ENCODE measurements around the gene SPATA6L. TPM values are rescaled to one million over a fixed set of nuclear protein-coding genes. Genes with fewer than 3 reads are reported as not detected.

Gene SPATA6L
- total RNA-seq, 1 experiment from 2014 or later: 2.4 TPM

- intact Hi-C loops (cut with micrococcal nuclease; ENCODE audit: unreplicated experiment): no loop called here
- ChIA-PET CTCF (no interaction called here), POLR2A (no interaction called here)
- Mint-ChIP-seq H3K9me3 (ENCODE audit: unreplicated experiment) (no peaks in the 10 kb centered on the region), H3K27me3 (ENCODE audit: insufficient read depth, unreplicated experiment) (no peaks in the 10 kb centered on the region), H3K27ac (ENCODE audit: unreplicated experiment) (no peak overlapping the region), H3K4me1 (ENCODE audit: low read depth, unreplicated experiment) (no peaks in the 10 kb centered on the region), H3K4me3 (ENCODE audit: unreplicated experiment) (no peak overlapping the region), H3K36me3 (ENCODE audit: insufficient read depth, unreplicated experiment) (peaks cover 12% of the 10 kb centered on the region)
- no peak for DNase-seq
- no peak for TF ChIP-seq CTCF (IDR thresholded peaks at IDR 0.05; ENCODE audit: insufficient read depth in 1 of 2, low read depth in 1 of 2, low read length in 1 of 2, severe bottlenecking in 1 of 2, unreplicated experiment in 1 of 2)
- no peaks in the 10 kb centered on the region for H3K4me1 ChIP-seq
- H3K4me3 ChIP-seq (ENCODE audit: low read depth, low read length): no peak overlapping the region
- no TSS peak for BruUV-seq (replicated peaks)
- H3K27me3 ChIP-seq (replicated peaks; ENCODE audit: control insufficient read depth, insufficient read depth, low read length): no peaks in the 10 kb centered on the region
- H3K36me3 ChIP-seq (ENCODE audit: control insufficient read depth, insufficient read depth, low read length): no peaks in the 10 kb centered on the region
- no peaks in the 10 kb centered on the region for H3K9me3 ChIP-seq
Measured at GRCh38 chr9:4573176-4573575, 93.1 kb downstream of the SPATA6L start.

GRCh38 chr9:4572184-4572826, 94.0 kb downstream of the SPATA6L start:
- peaks cover 5% of the 10 kb centered on the region for H3K36me3 Mint-ChIP-seq (ENCODE audit: insufficient read depth, unreplicated experiment)
- intact Hi-C loops (cut with micrococcal nuclease; ENCODE audit: unreplicated experiment): no loop called here
- ChIA-PET POLR2A (no interaction called here), CTCF (no interaction called here)
- no TSS peak for BruUV-seq (replicated peaks)
- no peaks in the 10 kb centered on the region for H3K27me3 ChIP-seq (replicated peaks; ENCODE audit: control insufficient read depth, insufficient read depth, low read length)
- no peak for DNase-seq
- TF ChIP-seq CTCF (IDR thresholded peaks at IDR 0.05; ENCODE audit: insufficient read depth in 1 of 2, low read depth in 1 of 2, low read length in 1 of 2, severe bottlenecking in 1 of 2, unreplicated experiment in 1 of 2): no peak
- H3K4me3 ChIP-seq (ENCODE audit: low read depth, low read length): no peak overlapping the region
- no peaks in the 10 kb centered on the region for H3K9me3 Mint-ChIP-seq (ENCODE audit: unreplicated experiment)
- H3K4me1 Mint-ChIP-seq (ENCODE audit: low read depth, unreplicated experiment): no peaks in the 10 kb centered on the region
- H3K36me3 ChIP-seq (ENCODE audit: control insufficient read depth, insufficient read depth, low read length): no peaks in the 10 kb centered on the region
- no peaks in the 10 kb centered on the region for H3K27me3 Mint-ChIP-seq (ENCODE audit: insufficient read depth, unreplicated experiment)
- no peaks in the 10 kb centered on the region for H3K4me1 ChIP-seq
- H3K9me3 ChIP-seq: no peaks in the 10 kb centered on the region
- H3K4me3 Mint-ChIP-seq (ENCODE audit: unreplicated experiment): no peak overlapping the region
- no peak overlapping the region for H3K27ac Mint-ChIP-seq (ENCODE audit: unreplicated experiment)

- DNase-seq: no peak
- POLR2A ChIA-PET: no interaction called here
- H3K9me3 Mint-ChIP-seq (ENCODE audit: unreplicated experiment): no peaks in the 10 kb centered on the region
- Histone ChIP-seq H3K36me3 (ENCODE audit: control insufficient read depth, insufficient read depth, low read length) (no peaks in the 10 kb centered on the region), H3K9me3 (no peaks in the 10 kb centered on the region), H3K4me1 (no peaks in the 10 kb centered on the region), H3K4me3 (ENCODE audit: low read depth, low read length) (no peak overlapping the region), H3K27me3 (replicated peaks; ENCODE audit: control insufficient read depth, insufficient read depth, low read length) (no peaks in the 10 kb centered on the region)
- peaks cover 11% of the 10 kb centered on the region for H3K36me3 Mint-ChIP-seq (ENCODE audit: insufficient read depth, unreplicated experiment)
- no peak overlapping the region for H3K4me3 Mint-ChIP-seq (ENCODE audit: unreplicated experiment)
- no peaks in the 10 kb centered on the region for H3K27me3 Mint-ChIP-seq (ENCODE audit: insufficient read depth, unreplicated experiment)
- H3K27ac Mint-ChIP-seq (ENCODE audit: unreplicated experiment): no peak overlapping the region
- intact Hi-C loops (cut with micrococcal nuclease; ENCODE audit: unreplicated experiment): no loop called here
- TF ChIP-seq CTCF (IDR thresholded peaks at IDR 0.05; ENCODE audit: insufficient read depth in 1 of 2, low read depth in 1 of 2, low read length in 1 of 2, severe bottlenecking in 1 of 2, unreplicated experiment in 1 of 2): no peak
- BruUV-seq (replicated peaks): no TSS peak
- CTCF ChIA-PET: no interaction called here
- no peaks in the 10 kb centered on the region for H3K4me1 Mint-ChIP-seq (ENCODE audit: low read depth, unreplicated experiment)
Measured at GRCh38 chr9:4569101-4569500, 97.2 kb downstream of the SPATA6L start.

All from Caco-2 (cell line).